ENCODE data around the gene BRIP1.

DNA sequence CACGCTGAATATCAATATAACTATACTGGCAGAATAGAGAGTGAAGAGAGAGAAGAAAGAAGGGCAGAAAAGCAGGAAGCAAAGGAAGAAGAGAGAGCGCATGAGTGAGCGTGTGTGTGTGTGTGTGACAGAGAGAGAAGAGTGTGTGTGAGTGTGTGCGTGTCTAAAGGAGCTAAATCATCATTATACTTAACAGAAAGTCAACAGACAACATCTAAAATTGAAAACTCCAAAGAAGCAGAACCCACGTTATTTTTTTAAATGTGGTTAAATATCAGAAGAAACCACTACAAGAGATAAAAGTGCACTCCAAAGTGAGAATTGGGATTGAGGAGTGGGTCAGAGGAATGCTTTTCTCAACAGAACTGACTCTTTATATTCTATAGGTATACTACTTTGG lies 77.2 kb downstream of the BRIP1 start:
- TF ChIP-seq PATZ1 (tag by site-specific recombination; IDR thresholded peaks at IDR 0.05), result no peak
- TF ChIP-seq, protein P1, sequence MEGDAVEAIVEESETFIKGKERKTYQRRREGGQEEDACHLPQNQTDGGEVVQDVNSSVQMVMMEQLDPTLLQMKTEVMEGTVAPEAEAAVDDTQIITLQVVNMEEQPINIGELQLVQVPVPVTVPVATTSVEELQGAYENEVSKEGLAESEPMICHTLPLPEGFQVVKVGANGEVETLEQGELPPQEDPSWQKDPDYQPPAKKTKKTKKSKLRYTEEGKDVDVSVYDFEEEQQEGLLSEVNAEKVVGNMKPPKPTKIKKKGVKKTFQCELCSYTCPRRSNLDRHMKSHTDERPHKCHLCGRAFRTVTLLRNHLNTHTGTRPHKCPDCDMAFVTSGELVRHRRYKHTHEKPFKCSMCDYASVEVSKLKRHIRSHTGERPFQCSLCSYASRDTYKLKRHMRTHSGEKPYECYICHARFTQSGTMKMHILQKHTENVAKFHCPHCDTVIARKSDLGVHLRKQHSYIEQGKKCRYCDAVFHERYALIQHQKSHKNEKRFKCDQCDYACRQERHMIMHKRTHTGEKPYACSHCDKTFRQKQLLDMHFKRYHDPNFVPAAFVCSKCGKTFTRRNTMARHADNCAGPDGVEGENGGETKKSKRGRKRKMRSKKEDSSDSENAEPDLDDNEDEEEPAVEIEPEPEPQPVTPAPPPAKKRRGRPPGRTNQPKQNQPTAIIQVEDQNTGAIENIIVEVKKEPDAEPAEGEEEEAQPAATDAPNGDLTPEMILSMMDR (tag by site-specific recombination; IDR thresholded peaks at IDR 0.05), result no peak
- TF ChIP-seq ZSCAN30 (tag by site-specific recombination; IDR thresholded peaks at IDR 0.05), result no peak
- no peak for TF ChIP-seq GLI4 (tag by site-specific recombination; IDR thresholded peaks at IDR 0.05)
- TF ChIP-seq PBX3 (CRISPR knock-in tag; IDR thresholded peaks at IDR 0.05), result no peak
- TF ChIP-seq, protein P2, sequence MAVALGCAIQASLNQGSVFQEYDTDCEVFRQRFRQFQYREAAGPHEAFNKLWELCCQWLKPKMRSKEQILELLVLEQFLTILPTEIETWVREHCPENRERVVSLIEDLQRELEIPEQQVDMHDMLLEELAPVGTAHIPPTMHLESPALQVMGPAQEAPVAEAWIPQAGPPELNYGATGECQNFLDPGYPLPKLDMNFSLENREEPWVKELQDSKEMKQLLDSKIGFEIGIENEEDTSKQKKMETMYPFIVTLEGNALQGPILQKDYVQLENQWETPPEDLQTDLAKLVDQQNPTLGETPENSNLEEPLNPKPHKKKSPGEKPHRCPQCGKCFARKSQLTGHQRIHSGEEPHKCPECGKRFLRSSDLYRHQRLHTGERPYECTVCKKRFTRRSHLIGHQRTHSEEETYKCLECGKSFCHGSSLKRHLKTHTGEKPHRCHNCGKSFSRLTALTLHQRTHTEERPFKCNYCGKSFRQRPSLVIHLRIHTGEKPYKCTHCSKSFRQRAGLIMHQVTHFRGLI (tag by site-specific recombination; IDR thresholded peaks at IDR 0.05), result no peak
- no peak for TF ChIP-seq ZBTB8A (tag by site-specific recombination; IDR thresholded peaks at IDR 0.05)
- no peak for TF ChIP-seq ZNF274 (IDR thresholded peaks at IDR 0.05; ENCODE audit: low read length)
- TF ChIP-seq ZNF274 (tag by site-specific recombination; IDR thresholded peaks at IDR 0.05; ENCODE audit: borderline replicate concordance), result no peak
- no peak for TF ChIP-seq ZNF785 (tag by site-specific recombination; IDR thresholded peaks at IDR 0.05)
- TF ChIP-seq TCF7L2 (IDR thresholded peaks at IDR 0.05; ENCODE audit: borderline replicate concordance, low read depth, low read length), result no peak
- TF ChIP-seq ZNF629 (tag by site-specific recombination; IDR thresholded peaks at IDR 0.05), result no peak
- TF ChIP-seq ZNF148 (tag by site-specific recombination; IDR thresholded peaks at IDR 0.05; ENCODE audit: borderline replicate concordance), result no peak
- TF ChIP-seq ZNF658 (tag by site-specific recombination; IDR thresholded peaks at IDR 0.05), result no peak
- TF ChIP-seq IKZF3 (tag by site-specific recombination; IDR thresholded peaks at IDR 0.05), result no peak
